ENCODE data around the gene USP24. TPM values are rescaled to one million over a fixed set of nuclear protein-coding genes. Genes with fewer than 3 reads are reported as not detected.

The USP24 gene
- total RNA-seq, 1 experiment from 2014 or later = 35.3 TPM

GRCh38 chr1:55262822-55263221 lies 47.7 kb upstream of the USP24 start:
- no peak overlapping the region for H3K27ac ChIP-seq (ENCODE audit: insufficient read length, low read depth, low read length)
- no CpG with 5 or more reads among the region's 1 CpG for WGBS (ENCODE audit: extremely low coverage, insufficient read length, low lambda C conversion rate)

More at GRCh38 chr1:55262822-55263221, 47.7 kb upstream of the USP24 start:
- Histone ChIP-seq H2BK5ac (ENCODE audit: insufficient read length, low read length) (no peak overlapping the region), H2BK15ac (ENCODE audit: low read depth, low read length) (no peak overlapping the region), H4K8ac (replicated peaks; ENCODE audit: insufficient read length, low read depth, low read length) (no peak overlapping the region), H3K9me3 (ENCODE audit: control insufficient read depth, low read depth, low read length) (no peaks in the 10 kb centered on the region), H3K79me2 (ENCODE audit: insufficient read depth, low read length) (no peaks in the 10 kb centered on the region), H3K23ac (ENCODE audit: insufficient read length, low read depth, low read length) (no peak overlapping the region), H3K27me3 (ENCODE audit: insufficient read depth, low read length) (no peaks in the 10 kb centered on the region), H3K56ac (ENCODE audit: insufficient read length, low read depth, low read length) (no peak overlapping the region), H3K4me2 (ENCODE audit: insufficient read depth, insufficient read length, low read length) (no peak overlapping the region), H3K4ac (ENCODE audit: low read depth, low read length) (no peak overlapping the region), H3T11ph (ENCODE audit: low read length) (no peak overlapping the region), H4K91ac (ENCODE audit: insufficient read length, low read depth, low read length) (no peak overlapping the region), H3K4me1 (ENCODE audit: insufficient read depth, low read length) (no peaks in the 10 kb centered on the region), H2AK5ac (ENCODE audit: insufficient read length, low read length) (no peak overlapping the region), H2AFZ (ENCODE audit: low read length) (no peak overlapping the region), H3K14ac (ENCODE audit: insufficient read depth, low read length) (no peak overlapping the region), H4K20me1 (ENCODE audit: control insufficient read depth, insufficient read depth, insufficient read length) (no peaks in the 10 kb centered on the region), H3K18ac (ENCODE audit: insufficient read length, low read depth, low read length) (no peak overlapping the region), H4K5ac (ENCODE audit: insufficient read length, low read depth, low read length) (no peak overlapping the region), H3K23me2 (ENCODE audit: insufficient read length, low read depth, low read length, poor library complexity, severe bottlenecking) (no peaks in the 10 kb centered on the region), H2BK20ac (ENCODE audit: low read depth, low read length, poor library complexity, severe bottlenecking) (no peak overlapping the region), H2BK12ac (ENCODE audit: insufficient read length, low read depth, low read length) (no peak overlapping the region), H2BK120ac (ENCODE audit: low read depth, low read length, poor library complexity, severe bottlenecking) (no peak overlapping the region), H3K79me1 (ENCODE audit: insufficient read depth, low read depth, low read length, poor library complexity, severe bottlenecking) (no peaks in the 10 kb centered on the region), H3K9ac (ENCODE audit: extremely low read depth, insufficient read length, low read length) (no peak overlapping the region)
- peaks cover 8 to 11% of the 10 kb centered on the region in 2 experiments; a peak in 3 of 4 replicates for H3K4me1 Mint-ChIP-seq
- no peak for DNase-seq
- no peaks in the 10 kb centered on the region; the same call in 1 of the 2 replicates for H3K27me3 Mint-ChIP-seq (ENCODE audit: low read depth)
- H3K4me3 Mint-ChIP-seq = no peak overlapping the region
- no peaks in the 10 kb centered on the region for H3K36me3 Mint-ChIP-seq (ENCODE audit: insufficient read depth in 1 of 3, low read depth in 3 of 3)
- TF ChIP-seq CTCF (conservative IDR thresholded peaks at IDR 0.05) = no peak
- no peaks in the 10 kb centered on the region for H3K9me3 Mint-ChIP-seq
- H3K27ac Mint-ChIP-seq = peak overlapping the region in 1 of 3 experiments; percentile 56; a peak in 1 of 7 replicates

All from H9 (cell line).